Ovary (tissue), 9 donors: ENCODE results near the gene MICAL2. TPM values are rescaled to one million over a fixed set of nuclear protein-coding genes. Genes with fewer than 3 reads are reported as not detected.

Source experiments
- DNase-seq, 5 donors: peaks; one replicate each; pipeline ENCODE4 v3.0.0-alpha.2; 2019 to 2020
- H3K27ac ChIP-seq, 2 donors: fragments of 200-600 bp; one replicate each; pipeline versions ENCODE4 v1.5.1 to v1.8.0; 2019 to 2022
- H3K27me3 ChIP-seq: fragments of 200-600 bp; one replicate; pipeline ENCODE4 v1.8.0; 2022
- H3K36me3 ChIP-seq: fragments of 200-600 bp; sonication (generic); one replicate; pipeline ENCODE4 v1.5.1; 2019
- H3K4me1 ChIP-seq: one replicate; pipeline ENCODE4 v1.8.1; 2013; ENCODE audit warnings: mild to moderate bottlenecking, moderate library complexity; ENCODE audit not compliant: insufficient read depth
- H3K4me3 ChIP-seq: fragments of 200-600 bp; sonication (generic); one replicate; pipeline ENCODE4 v1.5.1; 2017
- H3K9me3 ChIP-seq, 2 donors: fragments of 200-600 bp in 1 of 2; sonication (generic) in 1 of 2; one replicate each; pipeline versions ENCODE4 v1.5.1 to v1.8.1; 2013 to 2019; ENCODE audit warnings: mild to moderate bottlenecking in 1 of 2, moderate library complexity in 1 of 2
- EP300 ChIP-seq: sonication (generic); formaldehyde crosslinking; IDR thresholded peaks from one replicate; pipeline ENCODE4 v1.6.1; 2017; ENCODE audit warnings: antibody characterized with exemption
- POLR2A ChIP-seq: fragments of 450-650 bp; IDR thresholded peaks from one replicate; pipeline ENCODE4 v1.6.1; 2017; ENCODE audit warnings: antibody characterized with exemption, mild to moderate bottlenecking, moderate library complexity
- WGBS, 3 donors: extraction: QIAGEN DNeasy Blood & Tissue Kit in 1 of 3; methylation state at CpG; one replicate each; pipeline versions ENCODE4 v1.1.5 to v1.1.7; 2013 to 2017; 5-methylcytosine and 5-hydroxymethylcytosine counted together
- intact Hi-C, 4 donors: fragments of 100-400 bp; cut with DNase I; formaldehyde crosslinking; loops; one replicate each; pipeline versions ENCODE4 v1.11.0 to v1.15.1; 2022 to 2023
- polyA plus RNA-seq, 2 donors: library from polyadenylated mRNA; stranded (reverse); fragments of 200-250 nt in 1 of 2; fragments of 350-450 nt in 1 of 2; fragmentation: Illumina TruSeq in 1 of 2; extraction: RNeasy Lipid Tissue Mini Kit (QIAGEN cat#74804) in 1 of 2; gene quantifications; one replicate each; pipeline ENCODE4 v1.2.3, GENCODE V29; 2013 to 2014
- total RNA-seq, 7 donors: library from RNA; depleted of rRNA in 2 of 7; stranded (reverse); fragments of >200 nt in 2 of 7; fragmentation: NEBNext Ultra II Directional in 3 of 7; extraction: Animal tissue kit (Norgen Biotek cat#: 25700) in 3 of 7; gene quantifications; one replicate each; pipeline versions ENCODE4 v1.1.0 to v1.2.4, GENCODE V29; 2016 to 2023
- TF ChIP-seq, protein P1 (sequence below), 3 donors: fragments of 450-650 bp in 2 of 3; fragments of 200-600 bp in 1 of 3; IDR thresholded peaks; one replicate each; pipeline versions ENCODE4 v1.5.1 to v1.8.0; 2016 to 2022; ENCODE audit warnings: antibody characterized with exemption in 3 of 3, mild to moderate bottlenecking in 1 of 3
- donor health status: DM: no; HTN: no; CAD: no; lungs with moderate emphysema.
- donor health status: DM: no; HTN: no; CAD: no.
- donor health status: Bipolar disorder and iron deficiency.
- donor health status: DM: yes; HTN: yes; CAD: no.
- donor health status: DM: no; HTN: no; CAD: no.
- donor health status: DM: yes; HTN: yes; CAD: no.

Gene MICAL2
- total and polyA plus RNA-seq, 9 donors: 10.7 to 73.6 (median 32.5) TPM

DNA sequence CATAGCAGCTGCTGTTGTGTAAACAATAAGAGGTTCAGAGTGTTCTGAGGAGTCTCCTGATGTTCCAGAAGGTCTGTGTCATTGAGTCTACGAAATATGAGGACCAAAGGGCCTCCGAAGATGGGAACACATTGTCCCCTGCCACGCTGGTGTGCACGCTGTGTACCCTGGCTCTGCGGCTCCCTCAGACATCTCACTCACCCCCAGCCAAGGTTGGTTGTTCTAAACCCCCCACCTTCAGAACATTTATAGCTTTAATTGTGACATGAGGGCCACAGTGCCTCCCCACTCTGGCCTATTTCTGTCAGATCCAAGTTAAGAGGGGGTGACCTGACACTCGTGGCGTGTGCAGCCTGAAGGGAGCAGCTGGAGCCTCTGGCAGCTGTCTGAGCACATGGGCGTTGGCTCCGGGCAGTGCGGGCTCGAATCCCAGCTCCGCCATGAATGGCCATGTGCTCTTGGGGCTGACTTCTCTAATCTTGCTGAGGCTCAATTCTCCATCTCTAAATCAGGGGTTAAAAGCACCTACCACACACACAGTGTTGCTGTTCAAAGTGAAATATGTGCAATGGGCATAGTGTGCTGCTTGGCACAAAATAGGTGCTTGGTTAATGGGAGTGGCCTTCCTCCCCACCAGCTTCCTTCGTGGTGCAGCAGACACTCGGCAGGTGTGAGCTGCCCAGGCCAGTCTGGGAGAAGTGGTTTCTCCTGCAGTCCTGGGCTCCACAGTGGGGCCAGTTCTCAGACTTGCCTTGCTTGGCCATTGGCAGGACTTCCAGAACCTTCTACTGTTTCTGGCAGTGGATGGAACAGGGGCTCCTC is 39.7 kb upstream of the MICAL2 start:
- no peak overlapping the region for H3K27ac ChIP-seq
- intact Hi-C loops: no loop called here
- no peak overlapping the region for H3K4me3 ChIP-seq
- no peaks in the 10 kb centered on the region for H3K36me3 ChIP-seq
- TF ChIP-seq POLR2A: no peak
- no peak for TF ChIP-seq EP300
- TF ChIP-seq, protein P1, sequence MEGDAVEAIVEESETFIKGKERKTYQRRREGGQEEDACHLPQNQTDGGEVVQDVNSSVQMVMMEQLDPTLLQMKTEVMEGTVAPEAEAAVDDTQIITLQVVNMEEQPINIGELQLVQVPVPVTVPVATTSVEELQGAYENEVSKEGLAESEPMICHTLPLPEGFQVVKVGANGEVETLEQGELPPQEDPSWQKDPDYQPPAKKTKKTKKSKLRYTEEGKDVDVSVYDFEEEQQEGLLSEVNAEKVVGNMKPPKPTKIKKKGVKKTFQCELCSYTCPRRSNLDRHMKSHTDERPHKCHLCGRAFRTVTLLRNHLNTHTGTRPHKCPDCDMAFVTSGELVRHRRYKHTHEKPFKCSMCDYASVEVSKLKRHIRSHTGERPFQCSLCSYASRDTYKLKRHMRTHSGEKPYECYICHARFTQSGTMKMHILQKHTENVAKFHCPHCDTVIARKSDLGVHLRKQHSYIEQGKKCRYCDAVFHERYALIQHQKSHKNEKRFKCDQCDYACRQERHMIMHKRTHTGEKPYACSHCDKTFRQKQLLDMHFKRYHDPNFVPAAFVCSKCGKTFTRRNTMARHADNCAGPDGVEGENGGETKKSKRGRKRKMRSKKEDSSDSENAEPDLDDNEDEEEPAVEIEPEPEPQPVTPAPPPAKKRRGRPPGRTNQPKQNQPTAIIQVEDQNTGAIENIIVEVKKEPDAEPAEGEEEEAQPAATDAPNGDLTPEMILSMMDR (IDR thresholded peaks at IDR 0.05): no peak
- no peak for DNase-seq
- no peaks in the 10 kb centered on the region for H3K4me1 ChIP-seq
- WGBS, 3 donors: 68 to 81% (median 69%) methylated on average over 14 of the region's 14 CpGs
- H3K27me3 ChIP-seq: no peaks in the 10 kb centered on the region
- no peaks in the 10 kb centered on the region for H3K9me3 ChIP-seq

DNA sequence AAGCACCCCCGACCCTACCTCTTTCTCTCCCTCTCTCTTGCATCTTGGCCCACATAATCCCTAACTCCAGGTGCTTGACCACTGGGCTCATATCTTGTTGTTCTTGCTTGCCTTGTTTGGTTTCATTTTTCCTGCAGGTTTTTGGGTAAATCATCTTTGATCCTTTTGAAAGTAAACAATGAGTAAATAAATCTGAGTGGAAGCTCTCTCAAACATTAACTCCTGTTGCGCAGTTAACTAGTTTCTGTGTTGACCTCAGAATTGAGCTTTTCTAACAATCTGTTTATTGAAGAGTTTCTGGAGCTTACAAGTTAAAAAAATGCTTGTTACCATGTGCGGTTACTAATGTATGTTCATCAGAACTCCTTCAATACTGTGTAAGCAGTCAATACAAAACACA is 38.8 kb upstream of the MICAL2 start:
- H3K4me1 ChIP-seq: no peaks in the 10 kb centered on the region
- TF ChIP-seq, protein P1 (IDR thresholded peaks at IDR 0.05): no peak
- TF ChIP-seq EP300 (no peak), POLR2A (no peak)
- H3K4me3 ChIP-seq: no peak overlapping the region
- DNase-seq: no peak
- no peak overlapping the region for H3K27ac ChIP-seq
- no peaks in the 10 kb centered on the region for H3K27me3 ChIP-seq
- 62 to 98% (median 91%) methylated on average over 3 of the region's 3 CpGs for WGBS, 3 donors
- no peaks in the 10 kb centered on the region for H3K9me3 ChIP-seq
- H3K36me3 ChIP-seq: no peaks in the 10 kb centered on the region
- intact Hi-C loops: no loop called here

DNA sequence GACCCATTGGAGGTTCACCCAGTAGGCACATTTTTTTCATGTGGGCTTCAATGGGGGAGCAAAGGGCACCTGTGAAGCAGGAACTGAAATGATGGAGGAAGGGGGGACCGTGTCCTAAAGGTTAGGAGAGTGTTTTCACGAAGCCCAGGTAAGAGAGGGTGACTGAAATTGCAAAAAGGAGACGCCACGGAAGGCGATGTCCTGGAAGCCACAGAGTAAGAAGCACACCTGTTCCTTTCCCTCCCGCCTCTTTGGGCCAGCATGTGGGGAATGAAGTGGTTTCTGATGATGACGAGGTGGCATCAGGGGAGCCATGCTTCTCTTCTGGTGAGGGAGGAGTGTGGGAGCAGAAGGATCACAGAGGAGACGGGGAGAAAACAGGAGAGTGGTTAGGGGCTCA is 37.0 kb upstream of the MICAL2 start:
- TF ChIP-seq, protein P1 (IDR thresholded peaks at IDR 0.05): no peak
- no peak for TF ChIP-seq EP300
- TF ChIP-seq POLR2A: no peak
- Histone ChIP-seq H3K4me3 (no peak overlapping the region), H3K9me3 (no peaks in the 10 kb centered on the region), H3K27ac (no peak overlapping the region), H3K36me3 (no peaks in the 10 kb centered on the region), H3K4me1 (no peaks in the 10 kb centered on the region), H3K27me3 (no peaks in the 10 kb centered on the region)
- DNase-seq: no peak
- intact Hi-C loops: no loop called here
- 94 to 98% (median 95%) methylated on average over 8 of the region's 8 CpGs for WGBS, 3 donors

DNA sequence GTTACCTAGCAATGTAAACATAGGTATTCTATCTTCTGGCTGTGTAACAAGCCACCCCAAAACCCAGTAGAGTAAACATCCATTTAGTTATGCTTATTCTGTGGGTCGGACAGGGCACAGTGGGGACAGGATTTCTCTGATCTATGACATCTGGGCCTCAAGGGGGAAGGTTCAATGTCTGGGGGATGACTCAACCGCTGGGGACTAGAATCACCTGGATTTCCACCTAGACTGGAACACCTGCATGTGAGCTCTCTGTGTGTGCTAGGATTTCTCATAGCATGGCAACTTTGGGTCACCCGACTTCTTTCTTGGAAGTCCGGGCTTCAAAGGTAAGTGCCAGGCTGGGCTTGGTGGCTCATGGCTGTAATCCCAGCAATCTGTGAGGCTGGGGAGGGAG is 36.5 kb upstream of the MICAL2 start:
- H3K4me1 ChIP-seq: no peaks in the 10 kb centered on the region
- no peak overlapping the region for H3K27ac ChIP-seq
- no peak for DNase-seq
- TF ChIP-seq POLR2A: no peak
- no peaks in the 10 kb centered on the region for H3K9me3 ChIP-seq
- WGBS, 3 donors: 92 to 93% (median 93%) methylated on average over 4 of the region's 4 CpGs
- intact Hi-C loops: no loop called here
- no peak overlapping the region for H3K4me3 ChIP-seq
- H3K27me3 ChIP-seq: no peaks in the 10 kb centered on the region
- H3K36me3 ChIP-seq: no peaks in the 10 kb centered on the region

DNA sequence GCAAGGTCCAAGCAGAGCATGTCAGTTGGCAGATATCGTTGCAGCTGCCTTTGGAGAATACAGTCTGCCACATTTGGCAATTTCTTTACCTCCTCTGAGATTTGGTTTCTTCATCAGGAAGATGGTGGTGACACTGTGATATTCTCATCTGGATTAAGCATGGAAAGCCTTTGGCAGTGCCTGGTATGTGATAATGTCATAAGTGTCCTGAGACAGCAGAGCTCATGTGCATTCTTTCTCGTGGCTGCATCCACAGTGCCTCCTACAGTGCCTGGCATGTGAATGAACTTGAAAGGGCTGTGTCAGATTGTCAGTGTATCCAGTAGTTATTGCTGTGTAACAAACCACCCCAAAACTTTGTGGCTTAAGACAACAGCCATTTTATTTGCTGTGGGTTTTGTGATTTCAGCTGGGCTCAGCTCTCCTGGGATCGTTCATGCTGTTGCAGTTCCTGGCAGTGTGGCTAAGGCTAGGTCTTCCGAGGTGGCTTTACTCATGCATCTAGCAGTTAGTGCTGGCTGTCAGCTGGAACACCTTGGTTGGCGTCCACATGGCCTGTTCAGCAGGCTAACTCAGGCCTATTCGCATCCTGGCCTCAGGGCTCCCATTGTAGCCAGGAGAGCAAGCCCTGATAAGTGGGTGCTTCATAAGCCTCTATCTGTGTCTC is 35.7 kb upstream of the MICAL2 start:
- DNase-seq: no peak
- H3K27ac ChIP-seq: no peak overlapping the region
- intact Hi-C loops: no loop called here

More for the DNA sequence above, 35.7 kb upstream of the MICAL2 start:
- H3K4me3 ChIP-seq: no peak overlapping the region
- no peaks in the 10 kb centered on the region for H3K9me3 ChIP-seq
- TF ChIP-seq, protein P1 (IDR thresholded peaks at IDR 0.05): no peak
- no peak for TF ChIP-seq EP300
- TF ChIP-seq POLR2A: no peak
- H3K4me1 ChIP-seq: no peaks in the 10 kb centered on the region
- no peaks in the 10 kb centered on the region for H3K36me3 ChIP-seq
- no peaks in the 10 kb centered on the region for H3K27me3 ChIP-seq
- WGBS, 3 donors: 91 to 95% (median 94%) methylated on average over 6 of the region's 6 CpGs
